ENCODE data around the gene CYTH3. TPM values are rescaled to one million over a fixed set of nuclear protein-coding genes. Genes with fewer than 3 reads are reported as not detected.

Gene CYTH3
- total and polyA plus RNA-seq, 9 of the 15 experiments (the other 6 are each of a cell fraction or from before 2014, with no cell fraction given): 0.25 to 15.2 (median 11.4) TPM

- TF ChIP-seq ZBTB9 (CRISPR knock-in tag; IDR thresholded peaks at IDR 0.05): no peak
- no peak for TF ChIP-seq ZNF668 (CRISPR knock-in tag; IDR thresholded peaks at IDR 0.05)
- no peak for TF ChIP-seq FOXP4 (CRISPR knock-in tag; IDR thresholded peaks at IDR 0.05; ENCODE audit: borderline replicate concordance)
- no peak for TF ChIP-seq CHD4 (IDR thresholded peaks at IDR 0.05; ENCODE audit: insufficient read depth, insufficient replicate concordance, low read depth, low read length, poor library complexity, severe bottlenecking)
- TF ChIP-seq ZKSCAN1 (IDR thresholded peaks at IDR 0.05; ENCODE audit: low read depth, low read length): no peak
Measured at GRCh38 chr7:6276911-6277408, 4.5 kb upstream of the CYTH3 start (continued).

- CTCF ChIA-PET (ENCODE audit: low intra/inter-chr PET ratio): interaction anchor here (0.6 kb wide), 1 partner anchor 147 kb away, joined by 5 read pairs; no protein-coding TSS in a partner anchor
- no TSS peak for BruUV-seq (replicated peaks)
Measured at GRCh38 chr7:6274743-6275142, 2.3 kb upstream of the CYTH3 start.

More at GRCh38 chr7:6274743-6275142, 2.3 kb upstream of the CYTH3 start:
- H4K20me1 ChIP-seq (replicated peaks; ENCODE audit: control insufficient read depth, insufficient read depth, low read length): no peaks in the 10 kb centered on the region
- H3K36me3 ChIP-seq (ENCODE audit: control insufficient read depth, insufficient read depth, low read length): no peaks in the 10 kb centered on the region
- no peaks in the 10 kb centered on the region for H3K9me1 ChIP-seq (ENCODE audit: control insufficient read depth, insufficient read depth, low read length)
- no peak overlapping the region for H3K9ac ChIP-seq (ENCODE audit: insufficient read depth in 1 of 2, low read depth in 2 of 2, low read length in 2 of 2)
- TF ChIP-seq ADNP (tag; IDR thresholded peaks at IDR 0.05): no peak
- in situ Hi-C loops (cut with MboI): no loop called here
- WGBS (ENCODE audit: insufficient coverage, low coverage, missing lambda C conversion rate): 10% methylated on average over 2 of the region's 2 CpGs
- no peak overlapping the region for H3K4me2 ChIP-seq (ENCODE audit: insufficient read depth, low read length)
- H3K27me3 ChIP-seq (ENCODE audit: control insufficient read depth in 2 of 2, insufficient read depth in 2 of 2, low read length in 2 of 2): no peaks in the 10 kb centered on the region
- H3K27ac ChIP-seq (ENCODE audit: extremely low read depth, low read depth, low read length): no peak overlapping the region
- no peaks in the 10 kb centered on the region for H3K9me3 ChIP-seq (replicated peaks; ENCODE audit: control insufficient read depth, insufficient read depth, low read depth, low read length)
- intact Hi-C loops (cut with micrococcal nuclease): loop anchor here (5.0 kb wide), 1 partner anchor 47 kb away; no protein-coding TSS in a partner anchor
- H3K79me2 ChIP-seq (ENCODE audit: control insufficient read depth, insufficient read depth, low read length): peaks cover 24% of the 10 kb centered on the region
- ATAC-seq: no peak
- no peak overlapping the region for H3K4me3 ChIP-seq
- no peak for FAIRE-seq
- H2AFZ ChIP-seq (ENCODE audit: low read depth, low read length): no peak overlapping the region
- no peak for DNase-seq (ENCODE audit: extremely low read depth in 1 of 4, low spot score in 3 of 4)
- POLR2A ChIA-PET: no interaction called here
- peaks cover 24 to 36% of the 10 kb centered on the region in 2 experiments; a peak in 4 of 5 replicates for H3K4me1 ChIP-seq (replicated peaks in 1 of 2; ENCODE audit: control insufficient read depth in 2 of 2, insufficient read depth in 2 of 2, low read length in 2 of 2)

All from K562 (cell line).